Subcutaneous adipose tissue (tissue), 4 donors: ENCODE results near the gene HOMER1. TPM values are rescaled to one million over a fixed set of nuclear protein-coding genes. Genes with fewer than 3 reads are reported as not detected.

Experiments
- total RNA-seq, 4 donors: library from RNA; depleted of rRNA; stranded (reverse); fragments of >200 nt; gene quantifications; one replicate each; pipeline ENCODE4 v1.1.0, GENCODE V29; 2016
- TF ChIP-seq, protein P1 (sequence below): fragments of 450-650 bp; IDR thresholded peaks from one replicate; pipeline ENCODE4 v1.5.1; 2016; ENCODE audit warnings: low read depth, mild to moderate bottlenecking, control low read depth, antibody characterized with exemption, moderate library complexity

The HOMER1 gene
- total RNA-seq, 4 donors from 2014 or later, result 1.5 to 7.2 (median 3.7) TPM

GRCh38 chr5:79499640-79500273 lies 14.2 kb downstream of the HOMER1 start:
- TF ChIP-seq, protein P1, sequence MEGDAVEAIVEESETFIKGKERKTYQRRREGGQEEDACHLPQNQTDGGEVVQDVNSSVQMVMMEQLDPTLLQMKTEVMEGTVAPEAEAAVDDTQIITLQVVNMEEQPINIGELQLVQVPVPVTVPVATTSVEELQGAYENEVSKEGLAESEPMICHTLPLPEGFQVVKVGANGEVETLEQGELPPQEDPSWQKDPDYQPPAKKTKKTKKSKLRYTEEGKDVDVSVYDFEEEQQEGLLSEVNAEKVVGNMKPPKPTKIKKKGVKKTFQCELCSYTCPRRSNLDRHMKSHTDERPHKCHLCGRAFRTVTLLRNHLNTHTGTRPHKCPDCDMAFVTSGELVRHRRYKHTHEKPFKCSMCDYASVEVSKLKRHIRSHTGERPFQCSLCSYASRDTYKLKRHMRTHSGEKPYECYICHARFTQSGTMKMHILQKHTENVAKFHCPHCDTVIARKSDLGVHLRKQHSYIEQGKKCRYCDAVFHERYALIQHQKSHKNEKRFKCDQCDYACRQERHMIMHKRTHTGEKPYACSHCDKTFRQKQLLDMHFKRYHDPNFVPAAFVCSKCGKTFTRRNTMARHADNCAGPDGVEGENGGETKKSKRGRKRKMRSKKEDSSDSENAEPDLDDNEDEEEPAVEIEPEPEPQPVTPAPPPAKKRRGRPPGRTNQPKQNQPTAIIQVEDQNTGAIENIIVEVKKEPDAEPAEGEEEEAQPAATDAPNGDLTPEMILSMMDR, result no peak

- TF ChIP-seq, protein P1, result no peak
Measured at GRCh38 chr5:79495311-79495710, 18.6 kb downstream of the HOMER1 start.

GRCh38 chr5:79493596-79494345 lies 20.2 kb downstream of the HOMER1 start:
- TF ChIP-seq, protein P1, result no peak

- TF ChIP-seq, protein P1, result no peak
Measured at GRCh38 chr5:79491690-79492317, 22.1 kb downstream of the HOMER1 start.

- TF ChIP-seq, protein P1, result no peak
Measured at GRCh38 chr5:79490323-79490936, 23.5 kb downstream of the HOMER1 start.

- TF ChIP-seq, protein P1, result no peak
Measured at GRCh38 chr5:79489773-79490172, 24.2 kb downstream of the HOMER1 start.

DNA sequence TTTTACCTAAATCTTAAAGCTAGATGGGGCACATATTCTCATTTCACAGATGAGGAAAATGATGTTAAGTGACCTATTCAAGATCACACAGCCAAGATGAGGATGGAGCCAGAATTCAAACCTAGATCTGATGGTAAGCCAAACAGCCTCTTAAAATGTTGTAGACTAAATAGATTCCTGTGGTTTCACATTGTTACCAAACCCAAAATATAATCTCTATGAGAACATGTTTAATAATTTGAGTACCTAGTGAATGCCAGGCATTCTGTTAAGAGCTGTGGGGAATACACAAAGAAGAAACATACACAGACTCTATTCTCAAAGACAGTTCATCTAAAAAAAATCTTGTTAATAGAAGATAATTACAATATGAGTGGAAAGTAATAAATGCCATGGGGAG lies 25.2 kb downstream of the HOMER1 start:
- TF ChIP-seq, protein P1, result no peak
